ENCODE data around the gene GLB1L2.

The GLB1L2 gene

DNA sequence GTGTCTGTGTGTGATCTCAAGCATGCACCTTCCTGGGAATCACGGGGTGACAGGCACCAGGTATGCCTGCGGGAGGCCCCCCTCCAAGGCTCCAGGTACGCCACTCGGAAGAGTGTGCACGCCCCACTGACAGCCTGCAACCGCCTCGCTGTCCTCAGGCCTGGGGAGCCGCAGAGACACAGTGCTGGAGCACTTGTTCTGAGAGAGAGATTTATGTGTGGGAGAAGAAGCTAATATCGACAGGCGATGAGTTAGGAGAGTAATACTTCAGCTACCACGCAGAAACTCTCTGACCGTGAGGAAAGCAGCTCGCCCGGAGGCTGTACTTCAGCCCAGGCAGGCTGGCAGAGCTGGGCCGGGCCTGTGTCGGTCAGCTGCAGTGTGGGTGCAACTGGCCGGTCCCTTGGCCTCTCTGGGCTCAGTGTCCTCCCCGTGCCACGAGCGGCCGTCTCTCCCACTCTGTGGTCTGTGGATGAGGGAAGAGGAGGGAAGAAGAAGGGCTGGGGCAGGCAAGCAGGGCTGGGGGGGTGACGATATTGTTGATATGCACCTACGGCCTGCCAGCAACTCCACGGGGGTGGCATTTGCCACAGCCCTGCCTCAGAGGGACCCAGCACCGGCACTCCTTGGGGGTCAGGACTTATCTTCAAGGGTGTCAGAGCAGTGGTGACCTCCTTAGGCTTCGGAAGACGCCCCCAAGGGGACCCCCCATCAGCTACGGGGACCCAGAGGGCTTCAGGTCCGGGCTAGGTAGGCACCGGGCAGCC lies 73.0 kb downstream of the GLB1L2 start:
- DNase-seq = no peak
- ChIA-PET CTCF (no interaction called here), POLR2A (no interaction called here)
- no peak overlapping the region for H3K4me3 ChIP-seq (ENCODE audit: control insufficient read depth in 1 of 7, extremely low read depth in 1 of 7, insufficient read depth in 4 of 7, low read depth in 2 of 7, low read length in 6 of 7)
- peaks cover under 1 to 54% (median 9%) of the 10 kb centered on the region in 5 experiments for H3K27me3 ChIP-seq (replicated peaks in 2 of 5; ENCODE audit: control insufficient read depth in 4 of 5, insufficient read depth in 5 of 5, low read length in 4 of 5)
- H3K36me3 ChIP-seq (ENCODE audit: control insufficient read depth in 4 of 4, insufficient read depth in 4 of 4, low read length in 3 of 4) = no peaks in the 10 kb centered on the region
- H3K9me3 ChIP-seq (ENCODE audit: control extremely low read depth in 1 of 5, control insufficient read depth in 4 of 5, insufficient read depth in 2 of 5, low read depth in 1 of 5, low read length in 4 of 5) = peaks cover 0 to 2% (median 0%) of the 10 kb centered on the region in 5 experiments
- H3K4me1 ChIP-seq (ENCODE audit: control extremely low read depth in 1 of 4, control insufficient read depth in 4 of 4, insufficient read depth in 4 of 4, low read length in 3 of 4) = no peaks in the 10 kb centered on the region
- no peak overlapping the region for H3K27ac ChIP-seq (ENCODE audit: insufficient read depth in 1 of 2, low read depth in 1 of 2, low read length in 2 of 2, poor library complexity in 1 of 2, severe bottlenecking in 2 of 2)
- WGBS (ENCODE audit: insufficient coverage) = 93% methylated on average over 23 of the region's 30 CpGs

DNA sequence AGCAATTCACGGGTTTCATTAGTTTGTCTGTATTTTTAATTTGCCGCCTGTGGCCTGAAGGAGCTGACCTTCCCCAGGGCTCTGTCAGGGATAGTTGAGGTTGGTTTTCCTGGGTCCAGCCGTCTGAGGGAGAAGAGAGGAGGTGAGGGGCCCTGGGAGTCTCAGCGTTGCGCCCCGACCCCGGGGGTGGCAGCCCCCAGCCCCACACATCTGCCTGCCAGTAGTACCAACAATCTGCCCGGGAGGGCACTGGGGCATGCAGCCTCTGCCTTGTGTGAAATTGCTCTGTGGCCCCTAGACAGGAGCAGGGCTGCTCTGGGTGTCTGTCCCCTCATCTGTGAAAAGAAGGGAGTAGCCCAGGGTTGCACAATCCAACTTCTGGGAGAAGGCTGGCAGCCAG lies 73.6 kb downstream of the GLB1L2 start:
- Histone ChIP-seq H3K36me3 (ENCODE audit: control insufficient read depth in 4 of 4, insufficient read depth in 4 of 4, low read length in 3 of 4) (no peaks in the 10 kb centered on the region), H3K4me1 (ENCODE audit: control extremely low read depth in 1 of 4, control insufficient read depth in 4 of 4, insufficient read depth in 4 of 4, low read length in 3 of 4) (no peaks in the 10 kb centered on the region), H3K9me3 (ENCODE audit: control extremely low read depth in 1 of 5, control insufficient read depth in 4 of 5, insufficient read depth in 2 of 5, low read depth in 1 of 5, low read length in 4 of 5) (peaks cover 0 to 2% (median 0%) of the 10 kb centered on the region in 5 experiments), H3K27ac (ENCODE audit: insufficient read depth in 1 of 2, low read depth in 1 of 2, low read length in 2 of 2, poor library complexity in 1 of 2, severe bottlenecking in 2 of 2) (no peak overlapping the region), H3K27me3 (replicated peaks in 2 of 5; ENCODE audit: control insufficient read depth in 4 of 5, insufficient read depth in 5 of 5, low read length in 4 of 5) (peaks cover 7 to 56% (median 13%) of the 10 kb centered on the region in 5 experiments), H3K4me3 (ENCODE audit: control insufficient read depth in 1 of 7, extremely low read depth in 1 of 7, insufficient read depth in 4 of 7, low read depth in 2 of 7, low read length in 6 of 7) (no peak overlapping the region)
- ChIA-PET POLR2A (no interaction called here), CTCF (no interaction called here)
- WGBS (ENCODE audit: insufficient coverage) = 87% methylated on average over 7 of the region's 8 CpGs
- DNase-seq = no peak

GRCh38 chr11:134405841-134406240 lies 74.1 kb downstream of the GLB1L2 start:
- 87% methylated on average over 8 of the region's 9 CpGs for WGBS (ENCODE audit: insufficient coverage)
- no peak for DNase-seq
- CTCF ChIA-PET = no interaction called here
- H3K4me3 ChIP-seq (ENCODE audit: control insufficient read depth in 1 of 7, extremely low read depth in 1 of 7, insufficient read depth in 4 of 7, low read depth in 2 of 7, low read length in 6 of 7) = no peak overlapping the region
- no peak overlapping the region for H3K27ac ChIP-seq (ENCODE audit: insufficient read depth in 1 of 2, low read depth in 1 of 2, low read length in 2 of 2, poor library complexity in 1 of 2, severe bottlenecking in 2 of 2)
- H3K36me3 ChIP-seq (ENCODE audit: control insufficient read depth in 4 of 4, insufficient read depth in 4 of 4, low read length in 3 of 4) = no peaks in the 10 kb centered on the region
- H3K9me3 ChIP-seq (ENCODE audit: control extremely low read depth in 1 of 5, control insufficient read depth in 4 of 5, insufficient read depth in 2 of 5, low read depth in 1 of 5, low read length in 4 of 5) = peaks cover 0 to 2% (median 0%) of the 10 kb centered on the region in 5 experiments
- H3K4me1 ChIP-seq (ENCODE audit: control extremely low read depth in 1 of 4, control insufficient read depth in 4 of 4, insufficient read depth in 4 of 4, low read length in 3 of 4) = peaks cover 0 to 2% (median under 1%) of the 10 kb centered on the region in 4 experiments
- POLR2A ChIA-PET = no interaction called here
- peaks cover 11 to 60% (median 17%) of the 10 kb centered on the region in 5 experiments for H3K27me3 ChIP-seq (replicated peaks in 2 of 5; ENCODE audit: control insufficient read depth in 4 of 5, insufficient read depth in 5 of 5, low read length in 4 of 5)

GRCh38 chr11:134406264-134407185 lies 74.7 kb downstream of the GLB1L2 start:
- Histone ChIP-seq H3K4me1 (ENCODE audit: control extremely low read depth in 1 of 4, control insufficient read depth in 4 of 4, insufficient read depth in 4 of 4, low read length in 3 of 4) (peaks cover 0 to 8% (median 3%) of the 10 kb centered on the region in 4 experiments), H3K27me3 (replicated peaks in 2 of 5; ENCODE audit: control insufficient read depth in 4 of 5, insufficient read depth in 5 of 5, low read length in 4 of 5) (peaks cover 11 to 65% (median 20%) of the 10 kb centered on the region in 5 experiments), H3K9me3 (ENCODE audit: control extremely low read depth in 1 of 5, control insufficient read depth in 4 of 5, insufficient read depth in 2 of 5, low read depth in 1 of 5, low read length in 4 of 5) (no peaks in the 10 kb centered on the region), H3K27ac (ENCODE audit: insufficient read depth in 1 of 2, low read depth in 1 of 2, low read length in 2 of 2, poor library complexity in 1 of 2, severe bottlenecking in 2 of 2) (no peak overlapping the region), H3K36me3 (ENCODE audit: control insufficient read depth in 4 of 4, insufficient read depth in 4 of 4, low read length in 3 of 4) (no peaks in the 10 kb centered on the region), H3K4me3 (ENCODE audit: control insufficient read depth in 1 of 7, extremely low read depth in 1 of 7, insufficient read depth in 4 of 7, low read depth in 2 of 7, low read length in 6 of 7) (no peak overlapping the region)
- ChIA-PET POLR2A (no interaction called here), CTCF (no interaction called here)
- WGBS (ENCODE audit: insufficient coverage) = 92% methylated on average over 8 of the region's 11 CpGs
- peak in 1 of 3 donors; percentile 16 for DNase-seq

GRCh38 chr11:134407321-134407828 lies 75.6 kb downstream of the GLB1L2 start:
- H3K27ac ChIP-seq (ENCODE audit: insufficient read depth in 1 of 2, low read depth in 1 of 2, low read length in 2 of 2, poor library complexity in 1 of 2, severe bottlenecking in 2 of 2) = no peak overlapping the region
- no peak for DNase-seq
- no peak overlapping the region for H3K4me3 ChIP-seq (ENCODE audit: control insufficient read depth in 1 of 7, extremely low read depth in 1 of 7, insufficient read depth in 4 of 7, low read depth in 2 of 7, low read length in 6 of 7)
- no peaks in the 10 kb centered on the region for H3K9me3 ChIP-seq (ENCODE audit: control extremely low read depth in 1 of 5, control insufficient read depth in 4 of 5, insufficient read depth in 2 of 5, low read depth in 1 of 5, low read length in 4 of 5)
- H3K27me3 ChIP-seq (replicated peaks in 2 of 5; ENCODE audit: control insufficient read depth in 4 of 5, insufficient read depth in 5 of 5, low read length in 4 of 5) = peaks cover 11 to 64% (median 20%) of the 10 kb centered on the region in 5 experiments
- 79% methylated on average over 7 of the region's 12 CpGs for WGBS (ENCODE audit: insufficient coverage)
- POLR2A ChIA-PET = no interaction called here
- peaks cover 0 to 11% (median 4%) of the 10 kb centered on the region in 4 experiments for H3K4me1 ChIP-seq (ENCODE audit: control extremely low read depth in 1 of 4, control insufficient read depth in 4 of 4, insufficient read depth in 4 of 4, low read length in 3 of 4)
- H3K36me3 ChIP-seq (ENCODE audit: control insufficient read depth in 4 of 4, insufficient read depth in 4 of 4, low read length in 3 of 4) = no peaks in the 10 kb centered on the region
- CTCF ChIA-PET = no interaction called here

GRCh38 chr11:134407923-134408322 lies 76.1 kb downstream of the GLB1L2 start:
- Histone ChIP-seq H3K4me3 (ENCODE audit: control insufficient read depth in 1 of 7, extremely low read depth in 1 of 7, insufficient read depth in 4 of 7, low read depth in 2 of 7, low read length in 6 of 7) (no peak overlapping the region), H3K27ac (ENCODE audit: insufficient read depth in 1 of 2, low read depth in 1 of 2, low read length in 2 of 2, poor library complexity in 1 of 2, severe bottlenecking in 2 of 2) (no peak overlapping the region), H3K4me1 (ENCODE audit: control extremely low read depth in 1 of 4, control insufficient read depth in 4 of 4, insufficient read depth in 4 of 4, low read length in 3 of 4) (peaks cover 0 to 16% (median 7%) of the 10 kb centered on the region in 4 experiments), H3K27me3 (replicated peaks in 2 of 5; ENCODE audit: control insufficient read depth in 4 of 5, insufficient read depth in 5 of 5, low read length in 4 of 5) (peaks cover 11 to 67% (median 21%) of the 10 kb centered on the region in 5 experiments), H3K36me3 (ENCODE audit: control insufficient read depth in 4 of 4, insufficient read depth in 4 of 4, low read length in 3 of 4) (no peaks in the 10 kb centered on the region), H3K9me3 (ENCODE audit: control extremely low read depth in 1 of 5, control insufficient read depth in 4 of 5, insufficient read depth in 2 of 5, low read depth in 1 of 5, low read length in 4 of 5) (no peaks in the 10 kb centered on the region)
- ChIA-PET CTCF (no interaction called here), POLR2A (no interaction called here)
- DNase-seq = no peak
- WGBS (ENCODE audit: insufficient coverage) = 88% methylated on average over 4 of the region's 8 CpGs

All from common myeloid progenitor, CD34-positive (primary cell).